HK-2 (cell line): ENCODE data around the gene DNAJC4.
A peak's percentile ranks its signal among the peaks of the same experiment; 100 is the strongest.

Experiments used
- DNase-seq: peaks from one replicate; pipeline ENCODE4 v3.0.0-alpha.2; 2018; ENCODE audit not compliant: unreplicated experiment

The DNAJC4 gene, protein sequence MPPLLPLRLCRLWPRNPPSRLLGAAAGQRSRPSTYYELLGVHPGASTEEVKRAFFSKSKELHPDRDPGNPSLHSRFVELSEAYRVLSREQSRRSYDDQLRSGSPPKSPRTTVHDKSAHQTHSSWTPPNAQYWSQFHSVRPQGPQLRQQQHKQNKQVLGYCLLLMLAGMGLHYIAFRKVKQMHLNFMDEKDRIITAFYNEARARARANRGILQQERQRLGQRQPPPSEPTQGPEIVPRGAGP

GRCh38 chr11:64230171-64230984, at the start of gene DNAJC4:
Gene DNAJC4, plus strand, starts transcription at chr11:64230548. Its CDS starts 307 bp downstream, at chr11:64230855.
- peak; percentile 85 for DNase-seq

- DNase-seq, result no peak
Observed at GRCh38 chr11:64180891-64181290, 49.5 kb upstream of the DNAJC4 start.

GRCh38 chr11:64181506-64182411, 48.6 kb upstream of the DNAJC4 start:
- DNase-seq, result peak; percentile 87

- no peak for DNase-seq
Observed at GRCh38 chr11:64183890-64184289, 46.5 kb upstream of the DNAJC4 start.

DNA sequence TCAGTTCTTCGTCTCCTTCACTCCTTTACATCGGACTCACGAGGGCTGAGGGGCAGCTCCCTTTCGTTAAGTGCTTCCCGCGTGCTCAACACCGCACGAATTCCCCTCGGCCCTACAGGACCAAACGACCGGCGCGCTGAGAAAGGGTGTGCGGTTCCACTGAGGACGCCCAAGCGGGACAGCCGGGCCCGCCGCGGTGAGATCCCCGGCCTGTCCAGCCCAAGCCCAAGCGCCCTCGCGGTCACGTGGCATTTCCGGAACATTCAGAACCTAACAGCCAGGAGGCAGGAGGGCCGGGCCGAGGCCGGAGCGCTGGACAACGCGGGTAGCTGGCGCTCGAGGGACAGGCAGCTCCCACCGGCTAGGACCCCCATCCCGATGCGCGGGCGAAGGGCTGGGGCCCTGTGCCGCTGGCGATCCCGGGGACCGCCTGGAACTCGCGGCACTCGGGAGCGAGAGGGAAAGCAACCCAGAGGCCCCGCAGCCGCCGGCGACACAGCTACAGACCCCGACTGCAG, 45.1 kb upstream of the DNAJC4 start:
- DNase-seq, result no peak

DNA sequence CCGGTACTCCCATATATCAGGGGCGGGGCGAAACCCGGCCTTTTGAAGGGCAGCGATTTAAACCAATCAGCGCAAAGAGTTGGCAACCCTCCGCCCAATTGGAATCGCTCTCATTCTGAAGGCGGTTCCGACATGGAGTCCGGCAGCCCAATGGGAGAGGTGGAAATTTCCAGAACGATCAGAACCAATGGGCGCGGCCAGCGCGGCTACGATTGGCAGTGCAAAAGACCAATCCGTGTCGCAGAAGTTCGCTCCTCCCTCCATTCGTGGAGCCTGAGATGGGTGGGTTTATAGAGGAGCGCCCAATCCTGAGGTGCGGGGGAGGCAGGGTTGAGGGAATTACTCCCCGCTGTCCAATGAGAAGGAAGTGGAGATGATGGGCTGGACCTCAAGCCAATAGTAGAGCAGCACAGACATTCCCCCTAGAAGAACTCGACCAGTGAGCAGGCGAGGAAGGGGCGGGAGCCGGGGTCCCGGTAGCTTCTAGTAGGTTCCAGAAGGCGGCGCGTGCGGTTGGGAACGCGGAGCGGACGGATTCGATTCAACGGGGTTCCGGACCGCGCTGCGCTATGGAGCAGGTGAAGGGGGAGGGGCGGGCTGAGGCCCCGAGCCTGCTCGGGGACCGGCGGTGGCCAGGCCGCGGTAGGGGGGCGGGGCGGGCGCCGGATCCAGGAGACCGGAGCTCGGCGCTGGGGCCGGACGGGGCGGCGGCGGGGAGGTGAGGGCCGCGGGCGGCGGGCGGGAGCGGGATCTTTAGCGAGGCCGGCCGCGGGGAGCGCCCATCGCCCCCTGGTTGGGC, 44.5 kb upstream of the DNAJC4 start, which contains the start of gene STIP1:
TSS of gene STIP1 (plus strand) at position 479 of the 799 bp plus-strand sequence. CDS start at position 570, 91 bp downstream.
- peak; percentile 98 for DNase-seq

DNA sequence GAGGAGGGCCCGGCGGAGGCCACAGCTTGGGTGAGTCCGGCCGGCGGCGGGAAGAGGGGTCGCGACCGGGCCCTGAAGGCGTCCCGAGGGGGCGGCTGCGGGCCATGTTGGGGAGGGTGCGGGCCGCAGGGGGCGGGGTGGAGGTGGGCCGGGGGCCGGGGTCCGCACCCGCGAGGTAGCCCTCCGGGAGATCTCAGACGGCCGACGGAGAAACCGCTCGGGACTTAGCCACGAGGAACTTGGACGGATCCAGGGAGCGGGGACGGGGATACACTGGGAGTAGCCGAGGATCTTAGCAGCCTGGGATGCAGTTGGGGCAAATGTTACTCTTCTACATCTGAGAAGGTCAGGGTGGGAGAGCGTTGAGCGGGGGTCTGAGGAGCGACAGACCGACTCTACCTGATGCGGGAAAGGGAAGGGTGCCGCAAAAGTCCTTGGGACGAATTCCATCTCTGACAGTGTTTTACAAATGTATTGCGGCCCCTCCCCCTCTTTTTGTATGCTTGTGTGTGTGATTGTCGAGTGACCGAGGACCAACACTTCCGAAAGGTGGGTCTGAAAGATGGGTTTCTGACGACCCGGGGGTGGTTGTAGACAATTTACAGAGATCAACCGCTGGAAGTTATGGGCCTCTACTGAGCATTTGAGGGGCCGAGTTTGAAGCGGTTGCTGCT, 43.7 kb upstream of the DNAJC4 start:
- no peak for DNase-seq

GRCh38 chr11:64192434-64192833, 37.9 kb upstream of the DNAJC4 start:
- DNase-seq, result no peak

GRCh38 chr11:64196626-64197025, 33.7 kb upstream of the DNAJC4 start:
- no peak for DNase-seq

GRCh38 chr11:64198511-64198910, 31.8 kb upstream of the DNAJC4 start:
- no peak for DNase-seq

DNA sequence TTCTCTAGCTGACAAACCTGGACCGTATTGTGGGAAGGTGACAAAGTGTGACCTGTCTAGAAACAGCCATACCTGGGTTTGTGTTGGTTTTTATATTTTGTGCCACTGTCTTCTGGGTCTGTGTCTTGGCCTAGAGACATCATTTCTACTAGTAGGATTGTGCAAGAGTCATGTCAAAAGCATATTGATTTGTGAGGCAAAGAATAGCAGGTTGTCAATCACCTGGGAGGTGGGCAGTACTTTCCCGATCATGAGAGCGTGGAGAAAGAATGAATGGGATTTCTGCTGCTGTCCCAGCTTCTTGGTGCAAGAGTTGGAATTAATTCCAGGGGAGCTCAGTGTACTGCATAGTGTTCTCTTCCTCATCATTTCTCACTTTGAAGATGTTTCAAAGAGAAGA, 28.8 kb upstream of the DNAJC4 start:
- DNase-seq, result no peak

GRCh38 chr11:64202992-64203391, 27.4 kb upstream of the DNAJC4 start:
- no peak for DNase-seq

GRCh38 chr11:64203421-64204079, 26.8 kb upstream of the DNAJC4 start:
- DNase-seq, result no peak

DNA sequence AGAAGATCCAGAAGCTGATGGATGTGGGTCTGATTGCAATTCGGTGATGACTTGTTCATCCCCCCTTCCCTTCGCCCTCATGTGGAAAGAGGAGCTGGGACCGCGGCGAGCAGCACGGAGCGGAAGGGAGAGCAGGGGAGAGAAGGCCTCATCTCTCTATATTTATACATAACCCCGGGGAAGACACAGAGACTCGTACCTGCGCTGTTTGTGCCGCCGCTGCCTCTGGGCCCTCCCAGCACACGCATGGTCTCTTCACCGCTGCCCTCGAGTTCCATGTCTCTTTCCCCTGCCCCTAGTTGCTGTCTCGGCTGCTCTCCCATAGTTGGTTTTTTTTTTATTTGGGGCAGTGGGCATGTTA, 26.3 kb upstream of the DNAJC4 start:
- DNase-seq, result no peak

DNA sequence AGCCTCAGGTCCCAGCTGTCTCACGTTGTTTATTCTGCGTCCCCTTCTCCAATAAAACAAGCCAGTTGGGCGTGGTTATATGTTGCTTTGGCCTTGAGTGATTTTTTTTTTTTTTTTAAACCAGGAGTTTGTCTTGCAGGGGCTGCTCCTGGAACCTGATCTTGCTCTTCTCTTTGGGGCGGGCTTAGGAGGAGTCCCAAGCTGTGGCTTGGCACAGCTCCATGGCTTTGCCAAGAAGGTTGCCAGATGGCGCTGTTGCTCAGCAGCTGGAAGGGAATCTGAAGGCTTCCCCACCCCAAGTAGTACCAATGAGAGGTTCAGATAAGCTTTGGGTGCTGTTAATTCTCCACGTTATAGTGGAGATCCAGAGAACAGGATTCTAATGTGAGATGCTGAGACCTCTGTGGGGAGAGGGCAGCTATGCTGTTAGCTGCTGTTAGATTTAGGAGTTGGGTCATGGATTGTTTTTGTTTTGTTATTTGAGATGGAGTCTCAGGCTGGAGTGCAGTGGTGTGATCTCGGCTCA, 25.8 kb upstream of the DNAJC4 start:
- peak; percentile 68 for DNase-seq

DNA sequence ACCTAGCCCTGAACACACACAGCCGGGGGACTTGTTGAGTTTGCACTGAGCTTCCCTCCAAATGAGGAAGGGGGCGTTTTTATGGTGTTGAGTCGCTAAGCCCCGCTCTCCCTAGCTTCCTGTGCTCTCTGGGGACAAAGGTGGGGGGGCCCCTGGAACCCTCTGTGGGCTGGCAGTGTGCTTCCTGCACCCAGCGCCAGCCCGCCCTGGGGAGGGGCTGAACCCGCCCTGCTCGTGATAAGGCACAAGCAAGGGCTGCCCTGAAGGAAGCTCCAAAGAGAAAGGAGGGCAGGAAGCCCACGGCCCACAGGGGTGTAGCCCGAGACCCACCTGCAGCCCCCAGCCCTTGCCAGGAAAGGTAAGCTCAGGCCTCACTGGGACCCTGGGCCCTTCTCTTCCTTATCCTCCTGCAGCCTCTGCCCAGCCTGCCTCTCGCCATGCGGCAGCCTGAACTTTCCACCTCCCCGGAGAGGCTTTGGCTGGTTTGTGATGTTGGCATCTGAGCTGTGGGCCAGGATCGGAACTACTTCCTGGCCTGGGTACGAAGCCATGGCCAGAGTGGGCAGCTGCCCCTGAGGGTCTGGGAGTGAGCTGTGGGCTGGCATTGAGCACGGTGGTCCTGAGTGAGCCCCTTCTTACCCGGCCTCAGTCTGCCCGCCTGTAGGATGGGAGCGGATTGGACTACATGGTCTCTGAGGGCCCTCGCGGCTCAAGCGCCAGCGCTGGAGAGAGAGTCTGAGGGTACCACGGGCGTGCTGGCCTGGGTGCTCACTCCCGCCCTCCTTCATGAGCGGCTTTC, 23.7 kb upstream of the DNAJC4 start, which contains the start of gene FERMT3:
TSS of gene FERMT3 (plus strand) at position 265 of the 799 bp plus-strand sequence. CDS start 644 bp downstream, outside the sequence.
- DNase-seq, result no peak

DNA sequence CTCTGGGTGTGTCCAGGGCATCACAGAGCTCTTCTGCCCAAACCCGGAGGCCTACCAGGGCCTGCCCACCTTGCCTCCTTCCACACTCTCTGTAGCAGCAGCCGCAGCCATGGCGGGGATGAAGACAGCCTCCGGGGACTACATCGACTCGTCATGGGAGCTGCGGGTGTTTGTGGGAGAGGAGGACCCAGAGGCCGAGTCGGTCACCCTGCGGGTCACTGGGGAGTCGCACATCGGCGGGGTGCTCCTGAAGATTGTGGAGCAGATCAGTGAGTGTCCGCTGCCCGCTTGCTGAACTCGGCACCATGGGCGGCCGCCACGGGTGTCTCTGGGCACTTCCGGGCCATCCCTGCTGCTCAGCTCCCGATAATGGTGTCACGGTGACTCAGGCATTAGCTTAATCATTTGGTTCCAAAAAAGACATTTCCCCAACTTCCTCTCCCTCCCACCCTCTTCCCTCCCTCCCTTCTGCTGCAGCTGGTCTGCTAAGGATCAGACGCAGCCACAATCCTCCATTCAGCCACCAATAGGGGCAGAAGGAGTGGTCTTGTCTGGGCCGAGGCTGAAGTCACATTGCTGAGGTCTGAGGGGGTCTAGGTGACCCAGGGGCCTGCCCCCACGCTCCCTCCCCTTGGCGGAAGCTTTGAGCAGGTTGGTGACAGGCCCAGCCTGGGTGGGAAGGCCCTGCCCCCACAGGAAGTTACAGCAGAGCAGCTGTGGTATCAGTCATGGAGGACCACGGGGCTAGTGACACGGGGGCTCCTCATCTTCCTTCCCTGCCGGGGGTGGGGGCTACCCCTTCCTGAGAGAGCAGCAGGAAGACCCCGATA, 22.9 kb upstream of the DNAJC4 start:
- no peak for DNase-seq
